ACC112 (cell line): ENCODE results near the gene MSI2.

Experiments
- H2AFZ ChIP-seq: fragments of 200-600 bp; sonication (generic); one replicate; pipeline ENCODE4 v1.6.0; 2017; ENCODE audit warnings: antibody characterized with exemption, low read length; ENCODE audit not compliant: unreplicated experiment
- H3K27ac ChIP-seq: fragments of 200-600 bp; sonication (generic); 2 replicates; pipeline ENCODE4 v1.5.1; 2014; ENCODE audit warnings: low read depth, mild to moderate bottlenecking, antibody characterized with exemption, low read length, moderate library complexity
- H3K27me3 ChIP-seq: fragments of 200-600 bp; sonication (generic); 2 replicates; pipeline ENCODE4 v1.6.1; 2014; ENCODE audit warnings: mild to moderate bottlenecking, antibody characterized with exemption, low read length, moderate library complexity, mixed read lengths; ENCODE audit not compliant: insufficient read depth
- H3K36me3 ChIP-seq: fragments of 200-600 bp; sonication (generic); 2 replicates; pipeline ENCODE4 v1.6.1; 2016; ENCODE audit warnings: mild to moderate bottlenecking, antibody characterized with exemption, low read length, moderate library complexity, mixed read lengths; ENCODE audit not compliant: insufficient read depth
- H3K4me1 ChIP-seq: fragments of 200-600 bp; sonication (generic); one replicate; pipeline ENCODE4 v1.6.1; 2016; ENCODE audit warnings: low read length, mixed read lengths; ENCODE audit not compliant: insufficient read depth, unreplicated experiment, control insufficient read depth
- H3K4me3 ChIP-seq: fragments of 200-600 bp; sonication (generic); 2 replicates; pipeline ENCODE4 v1.5.1; 2014; ENCODE audit warnings: mild to moderate bottlenecking, low read depth, low read length
- H3K79me2 ChIP-seq: fragments of 200-600 bp; sonication (generic); one replicate; pipeline ENCODE4 v1.6.0; 2016; ENCODE audit warnings: low read length; ENCODE audit not compliant: control insufficient read depth, unreplicated experiment, insufficient read depth

The MSI2 gene

DNA sequence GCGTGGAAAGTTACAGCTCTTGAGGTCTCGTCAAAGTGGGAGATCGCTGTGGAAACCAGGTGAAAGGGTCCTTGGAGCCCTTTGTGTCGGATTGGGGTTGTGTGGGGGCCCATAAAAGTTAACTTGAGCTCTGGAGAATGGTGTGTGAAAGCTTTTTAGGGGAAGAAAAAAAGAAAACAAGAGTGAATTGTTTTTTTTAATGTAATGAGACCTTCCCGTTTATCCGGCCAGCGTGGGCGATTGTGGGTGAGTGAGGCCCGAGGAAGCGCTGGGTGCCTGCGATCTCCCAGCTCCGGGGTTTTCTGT is 150.6 kb downstream of the MSI2 start:
- H3K4me1 ChIP-seq = no peaks in the 10 kb centered on the region
- H3K27me3 ChIP-seq = no peaks in the 10 kb centered on the region
- H3K79me2 ChIP-seq = no peaks in the 10 kb centered on the region
- no peak overlapping the region for H3K4me3 ChIP-seq
- H2AFZ ChIP-seq = no peak overlapping the region
- no peak overlapping the region for H3K27ac ChIP-seq
- no peaks in the 10 kb centered on the region for H3K36me3 ChIP-seq

DNA sequence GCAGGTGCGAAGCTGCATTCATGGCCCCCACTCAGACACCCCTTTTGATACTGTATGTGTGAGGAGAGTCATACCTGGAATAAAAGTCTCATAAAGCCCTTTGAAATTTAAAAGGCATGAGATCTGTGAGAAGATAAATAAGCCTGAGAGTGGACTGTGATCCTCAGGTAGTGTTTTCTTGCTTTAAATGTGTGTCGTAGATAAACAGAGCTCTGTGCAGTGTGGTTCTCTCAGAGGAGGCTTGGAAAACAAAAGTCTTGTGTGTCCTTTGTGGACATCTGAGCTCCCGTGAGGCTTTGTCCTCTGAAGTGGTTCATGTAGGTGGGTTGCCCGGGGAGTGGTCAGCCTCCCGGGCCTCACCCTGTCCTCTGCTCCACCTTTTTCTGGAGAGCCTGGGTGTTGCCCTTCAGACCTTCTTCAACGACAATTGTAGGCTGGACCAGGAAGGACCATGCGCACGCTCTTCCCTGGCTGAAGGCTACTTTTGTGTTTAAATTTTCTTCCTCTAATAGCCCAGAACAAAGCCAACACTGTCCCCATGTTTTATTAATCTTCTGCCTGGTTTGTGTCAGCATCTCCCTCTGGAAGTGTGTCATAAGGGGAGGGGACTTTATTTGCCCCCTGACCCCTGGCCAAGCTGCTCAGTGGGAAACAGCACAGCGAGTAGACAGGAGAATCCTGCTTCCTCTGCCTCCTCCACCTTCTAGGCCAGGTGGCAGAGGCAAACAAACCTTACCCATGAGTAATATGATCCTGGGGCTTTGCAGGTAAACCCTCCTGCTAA is 151.2 kb downstream of the MSI2 start:
- Histone ChIP-seq H3K4me1 (no peaks in the 10 kb centered on the region), H3K36me3 (no peaks in the 10 kb centered on the region), H3K79me2 (no peaks in the 10 kb centered on the region), H2AFZ (no peak overlapping the region), H3K27ac (no peak overlapping the region), H3K4me3 (no peak overlapping the region), H3K27me3 (no peaks in the 10 kb centered on the region)

DNA sequence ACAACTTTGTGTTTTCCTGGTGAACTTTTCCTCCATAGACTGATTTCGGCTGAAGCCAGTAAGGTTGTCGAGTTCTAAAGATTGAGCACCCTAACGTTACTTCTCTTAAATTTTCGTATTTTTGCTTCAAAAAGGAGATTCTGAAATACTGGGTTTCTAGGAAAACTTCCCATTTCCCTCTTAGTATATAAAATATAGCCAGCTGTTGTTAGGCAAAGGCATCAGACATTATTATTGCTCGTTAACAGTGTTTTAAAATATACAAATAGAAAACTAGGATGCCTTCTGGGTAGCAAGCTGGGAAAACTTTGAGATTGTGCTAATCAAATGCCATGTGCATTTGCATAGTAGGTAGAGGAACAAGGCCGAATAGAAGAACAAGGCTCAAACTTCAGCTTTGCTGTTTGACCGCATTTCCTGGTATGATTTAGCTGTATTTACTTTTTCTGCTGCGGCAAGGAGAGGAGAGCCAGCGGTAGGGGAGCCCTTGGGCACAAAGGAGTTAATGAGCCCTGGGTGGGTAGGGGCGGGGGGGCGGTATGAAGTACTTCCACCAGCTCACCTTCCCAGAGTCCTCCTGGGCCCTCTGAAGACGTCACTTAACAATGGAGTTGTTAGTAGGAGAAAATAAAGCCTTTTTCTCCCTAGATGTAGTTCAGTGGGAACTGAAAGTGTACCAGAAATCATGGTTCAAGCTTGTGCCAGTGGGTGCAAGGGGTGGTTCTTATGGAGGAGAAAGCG is 151.9 kb downstream of the MSI2 start:
- Histone ChIP-seq H3K27ac (no peak overlapping the region), H3K36me3 (no peaks in the 10 kb centered on the region), H3K79me2 (no peaks in the 10 kb centered on the region), H3K4me3 (no peak overlapping the region), H3K27me3 (no peaks in the 10 kb centered on the region), H2AFZ (no peak overlapping the region), H3K4me1 (no peaks in the 10 kb centered on the region)

DNA sequence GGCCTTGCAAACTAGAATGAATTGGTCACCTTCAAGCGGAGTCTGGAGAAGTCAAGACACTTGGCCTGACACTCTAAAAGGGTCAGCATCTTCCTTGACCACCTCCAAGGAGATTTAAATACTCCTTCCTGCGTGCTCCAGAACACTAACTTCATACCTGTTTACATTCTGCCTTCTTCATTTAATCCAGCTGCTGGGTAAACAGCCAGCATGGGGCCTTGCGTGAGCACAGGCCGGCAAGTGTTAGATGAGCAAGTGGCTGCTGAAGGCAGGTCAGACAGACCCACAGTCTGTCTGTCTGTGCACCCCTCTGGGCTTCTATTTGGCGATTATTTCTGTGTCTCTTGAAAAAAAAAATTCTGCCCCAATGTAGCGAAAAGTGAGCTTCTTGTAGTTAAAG is 153.8 kb downstream of the MSI2 start:
- no peaks in the 10 kb centered on the region for H3K4me1 ChIP-seq
- no peak overlapping the region for H3K27ac ChIP-seq
- no peaks in the 10 kb centered on the region for H3K36me3 ChIP-seq
- no peak overlapping the region for H3K4me3 ChIP-seq
- H3K79me2 ChIP-seq = no peaks in the 10 kb centered on the region
- no peak overlapping the region for H2AFZ ChIP-seq
- H3K27me3 ChIP-seq = no peaks in the 10 kb centered on the region

DNA sequence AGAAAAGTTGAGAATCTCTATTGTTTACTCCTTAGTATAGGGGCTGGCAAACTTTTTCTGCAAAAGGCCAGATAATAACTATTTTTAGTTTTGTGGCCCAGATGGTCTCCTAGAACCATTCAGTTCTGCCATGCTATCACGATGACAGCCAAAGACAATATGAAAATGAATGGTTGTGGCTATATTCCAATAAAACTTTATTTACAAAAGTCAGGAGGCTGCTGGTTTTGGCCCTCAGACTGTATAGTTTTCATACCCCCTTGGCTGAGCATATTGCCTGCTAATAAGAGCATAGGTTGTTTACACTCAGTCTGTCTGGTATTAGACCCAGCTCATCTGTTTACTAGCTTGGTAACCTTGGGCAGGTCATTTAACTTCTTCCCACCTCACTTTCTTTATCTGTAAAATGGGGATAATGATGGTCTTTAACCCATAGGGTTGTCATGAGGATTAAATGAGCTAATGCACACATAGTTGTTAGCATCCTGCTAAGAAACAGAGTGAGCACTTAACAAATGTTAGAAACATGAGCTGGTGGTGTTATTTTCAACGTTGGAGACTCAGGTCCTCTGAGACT is 156.3 kb downstream of the MSI2 start:
- Histone ChIP-seq H3K4me3 (no peak overlapping the region), H3K27ac (no peak overlapping the region), H3K36me3 (no peaks in the 10 kb centered on the region), H3K79me2 (no peaks in the 10 kb centered on the region), H2AFZ (no peak overlapping the region), H3K27me3 (no peaks in the 10 kb centered on the region), H3K4me1 (no peaks in the 10 kb centered on the region)

DNA sequence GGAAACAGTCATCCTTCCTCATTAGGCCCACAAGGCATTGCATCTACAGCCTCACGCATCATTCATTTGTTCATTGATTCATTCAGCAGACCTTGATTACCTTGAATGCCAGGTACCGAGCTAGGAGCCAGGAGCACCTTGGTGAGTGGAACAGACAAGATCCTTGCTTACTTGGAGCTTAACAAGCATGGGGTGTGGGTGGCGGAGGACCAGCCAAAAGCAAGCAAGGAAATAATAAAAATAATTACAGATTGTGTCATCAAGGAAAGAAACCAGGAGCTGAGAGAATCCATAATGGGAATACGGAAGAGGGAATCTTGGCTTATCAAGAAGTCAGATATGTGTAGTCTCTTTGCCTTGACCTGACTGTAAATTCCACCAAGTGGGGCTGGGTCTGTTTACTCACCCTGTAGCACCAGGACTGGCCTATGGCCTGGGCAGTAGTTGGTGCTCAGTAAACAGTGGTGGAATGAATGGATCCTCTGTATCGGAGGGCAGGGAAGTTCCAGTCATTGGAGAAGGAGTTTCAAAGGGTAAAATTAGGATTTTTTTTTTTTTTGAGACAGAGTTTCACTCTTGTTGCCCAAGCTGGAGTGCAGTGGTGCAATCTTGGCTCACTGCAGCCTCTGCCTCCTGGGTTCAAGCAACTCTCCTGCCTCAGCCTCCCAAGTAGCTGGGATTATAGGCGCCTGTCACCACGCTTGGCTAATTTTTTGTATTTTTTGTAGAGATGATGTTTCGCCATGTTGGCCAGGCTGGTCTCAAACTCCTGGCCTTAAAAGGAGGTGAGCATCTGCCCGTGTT is 157.7 kb downstream of the MSI2 start:
- H3K27me3 ChIP-seq = no peaks in the 10 kb centered on the region
- no peaks in the 10 kb centered on the region for H3K36me3 ChIP-seq
- no peaks in the 10 kb centered on the region for H3K79me2 ChIP-seq
- H2AFZ ChIP-seq = no peak overlapping the region
- H3K4me3 ChIP-seq = no peak overlapping the region
- H3K27ac ChIP-seq = no peak overlapping the region
- H3K4me1 ChIP-seq = no peaks in the 10 kb centered on the region

DNA sequence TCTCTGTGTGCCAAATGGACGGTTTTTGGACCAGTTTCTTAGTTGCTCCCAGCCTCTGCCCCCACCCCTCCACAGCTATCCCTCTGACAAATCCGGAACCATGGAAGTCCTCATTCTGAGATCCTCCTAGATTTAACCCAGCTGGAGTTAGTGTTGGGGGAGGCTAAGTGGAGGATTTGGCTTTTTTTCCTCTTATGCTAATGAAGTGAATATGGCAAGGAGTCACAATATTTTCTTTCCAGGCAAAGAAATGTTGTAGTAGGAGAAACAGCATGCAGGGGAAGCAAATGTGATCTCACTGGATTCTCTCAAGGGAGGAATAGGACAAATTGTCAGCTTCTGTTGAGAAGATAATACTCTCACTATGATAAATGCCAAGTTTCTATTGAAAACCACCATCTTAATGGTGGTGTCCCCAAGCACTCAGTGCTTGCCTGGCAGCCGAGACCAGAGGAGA is 159.5 kb downstream of the MSI2 start:
- no peak overlapping the region for H2AFZ ChIP-seq
- H3K27ac ChIP-seq = no peak overlapping the region
- no peaks in the 10 kb centered on the region for H3K36me3 ChIP-seq
- H3K4me1 ChIP-seq = no peaks in the 10 kb centered on the region
- H3K79me2 ChIP-seq = no peaks in the 10 kb centered on the region
- no peaks in the 10 kb centered on the region for H3K27me3 ChIP-seq
- no peak overlapping the region for H3K4me3 ChIP-seq

DNA sequence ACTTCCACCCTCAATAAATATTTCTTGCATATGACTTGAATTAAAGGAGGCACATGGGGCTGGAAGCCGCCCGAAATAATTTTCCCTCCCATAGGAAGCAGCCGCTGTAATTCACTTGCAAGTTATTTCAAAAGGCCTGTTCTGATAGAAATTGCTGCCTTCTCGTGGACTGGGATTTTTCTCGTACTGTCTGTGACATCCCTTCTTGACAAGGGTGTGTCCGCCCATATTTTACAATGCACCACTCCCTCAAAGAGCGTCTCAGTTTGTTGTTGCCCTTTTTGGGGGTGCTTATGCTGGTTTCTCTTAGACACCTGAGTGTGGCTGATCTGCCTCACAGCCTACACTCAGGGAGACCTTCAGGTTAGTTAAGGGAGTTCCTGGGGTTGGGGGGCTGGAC is 160.0 kb downstream of the MSI2 start:
- Histone ChIP-seq H3K4me1 (no peaks in the 10 kb centered on the region), H3K4me3 (no peak overlapping the region), H3K36me3 (no peaks in the 10 kb centered on the region), H3K27me3 (no peaks in the 10 kb centered on the region), H3K79me2 (no peaks in the 10 kb centered on the region), H2AFZ (no peak overlapping the region), H3K27ac (no peak overlapping the region)

DNA sequence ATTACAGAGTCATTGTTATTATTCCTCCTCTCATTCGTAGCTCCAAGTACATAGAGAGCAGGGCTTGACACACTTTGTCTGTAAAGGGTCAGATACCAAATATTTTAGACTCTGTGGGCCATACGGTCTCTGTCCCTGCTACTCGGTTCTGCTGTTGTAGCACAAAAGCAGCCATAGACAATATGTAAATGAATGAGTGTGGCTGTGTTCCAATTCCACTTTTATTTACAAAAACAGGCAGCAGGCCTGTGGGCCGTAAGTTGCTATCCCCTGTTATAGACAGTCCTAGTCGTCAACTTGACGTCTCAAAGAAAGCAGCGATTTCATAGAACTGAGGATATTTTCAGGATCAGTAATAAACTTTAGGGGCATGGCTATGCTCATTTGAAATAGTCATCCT is 161.6 kb downstream of the MSI2 start:
- H3K27me3 ChIP-seq = no peaks in the 10 kb centered on the region
- H3K4me1 ChIP-seq = no peaks in the 10 kb centered on the region
- no peak overlapping the region for H3K27ac ChIP-seq
- H3K4me3 ChIP-seq = no peak overlapping the region
- no peak overlapping the region for H2AFZ ChIP-seq
- no peaks in the 10 kb centered on the region for H3K36me3 ChIP-seq
- H3K79me2 ChIP-seq = no peaks in the 10 kb centered on the region

DNA sequence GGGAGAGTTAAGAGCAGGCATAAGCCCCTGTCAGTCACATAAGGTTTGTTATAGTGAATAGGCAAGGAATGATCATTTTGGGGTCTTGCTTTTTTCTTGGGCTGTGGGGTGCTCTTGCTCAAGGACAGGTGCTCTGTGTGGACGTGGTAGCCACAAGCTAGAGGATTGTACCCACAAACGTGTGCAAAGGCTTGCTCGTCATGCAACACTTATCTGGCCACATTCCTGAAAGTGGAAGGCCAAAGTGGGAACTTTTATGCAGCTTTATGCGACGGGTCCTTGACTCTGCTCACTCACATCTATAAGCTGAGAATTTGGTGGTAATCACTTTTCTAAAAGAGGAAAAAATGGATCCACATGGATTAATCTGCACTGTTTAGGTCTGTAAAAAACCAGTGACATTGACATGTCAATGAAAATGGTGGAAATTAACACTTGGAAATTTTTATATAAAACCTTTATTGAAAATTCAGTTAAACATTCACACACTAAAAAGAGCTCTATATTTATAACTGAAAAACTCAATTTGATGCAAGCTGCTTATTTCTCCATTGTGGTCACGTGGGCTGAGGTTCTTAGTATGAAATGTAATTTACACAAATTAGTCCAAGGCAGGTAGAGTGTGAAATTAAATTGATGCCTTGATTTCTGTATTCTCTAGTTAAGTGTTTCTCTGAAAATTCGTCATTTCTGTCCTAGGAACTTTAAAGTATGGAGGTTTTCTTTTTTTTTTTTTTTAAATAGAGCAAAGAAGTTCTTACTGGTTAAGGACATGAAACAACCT is 162.3 kb downstream of the MSI2 start:
- Histone ChIP-seq H3K27me3 (no peaks in the 10 kb centered on the region), H3K4me1 (no peaks in the 10 kb centered on the region), H2AFZ (no peak overlapping the region), H3K79me2 (no peaks in the 10 kb centered on the region), H3K27ac (no peak overlapping the region), H3K4me3 (no peak overlapping the region), H3K36me3 (no peaks in the 10 kb centered on the region)
